ENCODE measurements around the gene ERAL1.
A peak's percentile ranks its signal among the peaks of the same experiment; 100 is the strongest.

The ERAL1 gene

GRCh38 chr17:28857905-28858800 is 3.3 kb downstream of the ERAL1 start:
- ATAC-seq (ENCODE audit: low read depth) (no peak), DNase-seq (ENCODE audit: low spot score) (no peak)
- peaks cover 43% of the 10 kb centered on the region for H3K36me3 ChIP-seq (ENCODE audit: low read depth)
- H3K27ac ChIP-seq (ENCODE audit: poor library complexity, severe bottlenecking): no peak overlapping the region
- H3K27me3 ChIP-seq (ENCODE audit: insufficient read depth, poor library complexity, severe bottlenecking): no peaks in the 10 kb centered on the region
- H3K9me3 ChIP-seq (ENCODE audit: severe bottlenecking): no peaks in the 10 kb centered on the region
- TF ChIP-seq CTCF (IDR thresholded peaks at IDR 0.05; ENCODE audit: poor library complexity, severe bottlenecking): no peak
- H3K4me3 ChIP-seq (ENCODE audit: severe bottlenecking): no peak overlapping the region
- H3K4me1 ChIP-seq (ENCODE audit: insufficient read depth, poor library complexity, severe bottlenecking): peaks cover 3% of the 10 kb centered on the region

DNA sequence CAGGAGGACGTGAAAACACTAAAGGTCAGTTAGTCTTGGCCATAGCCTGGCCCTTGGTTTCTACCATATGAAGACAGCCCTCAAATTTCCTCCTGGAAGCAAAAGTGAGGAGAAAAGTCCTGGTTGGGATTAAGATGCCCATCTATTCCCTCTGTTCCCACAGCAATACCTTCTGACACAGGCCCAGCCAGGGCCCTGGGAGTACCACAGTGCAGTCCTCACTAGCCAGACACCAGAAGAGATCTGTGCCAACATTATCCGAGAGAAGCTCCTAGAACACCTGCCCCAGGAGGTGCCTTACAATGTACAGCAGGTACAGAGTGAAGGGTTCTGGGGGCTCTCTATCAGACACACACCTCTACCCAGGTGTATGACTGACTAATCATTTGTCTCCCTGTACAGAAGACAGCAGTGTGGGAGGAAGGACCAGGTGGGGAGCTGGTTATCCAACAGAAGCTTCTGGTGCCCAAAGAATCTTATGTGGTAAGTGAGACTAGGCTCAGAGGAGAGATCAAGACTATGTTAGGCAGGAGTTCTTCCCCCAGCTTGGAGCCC is 4.1 kb downstream of the ERAL1 start:
- no peak for DNase-seq (ENCODE audit: low spot score)
- H3K4me3 ChIP-seq (ENCODE audit: severe bottlenecking): no peak overlapping the region
- no peaks in the 10 kb centered on the region for H3K27me3 ChIP-seq (ENCODE audit: insufficient read depth, poor library complexity, severe bottlenecking)
- peaks cover 3% of the 10 kb centered on the region for H3K4me1 ChIP-seq (ENCODE audit: insufficient read depth, poor library complexity, severe bottlenecking)
- H3K36me3 ChIP-seq (ENCODE audit: low read depth): peaks cover 43% of the 10 kb centered on the region
- no peak for ATAC-seq (ENCODE audit: low read depth)
- H3K9me3 ChIP-seq (ENCODE audit: severe bottlenecking): no peaks in the 10 kb centered on the region
- no peak overlapping the region for H3K27ac ChIP-seq (ENCODE audit: poor library complexity, severe bottlenecking)
- TF ChIP-seq CTCF (IDR thresholded peaks at IDR 0.05; ENCODE audit: poor library complexity, severe bottlenecking): no peak

GRCh38 chr17:28860363-28860808 is 5.6 kb downstream of the ERAL1 start:
- no peak for TF ChIP-seq CTCF (IDR thresholded peaks at IDR 0.05; ENCODE audit: poor library complexity, severe bottlenecking)
- ATAC-seq (ENCODE audit: low read depth) (0 out of 3 replicates have a peak, but pooled peaks have one; percentile 19), DNase-seq (ENCODE audit: low spot score) (no peak)
- Histone ChIP-seq H3K9me3 (ENCODE audit: severe bottlenecking) (no peaks in the 10 kb centered on the region), H3K27ac (ENCODE audit: poor library complexity, severe bottlenecking) (no peak overlapping the region), H3K36me3 (ENCODE audit: low read depth) (peaks cover 43% of the 10 kb centered on the region), H3K27me3 (ENCODE audit: insufficient read depth, poor library complexity, severe bottlenecking) (no peaks in the 10 kb centered on the region), H3K4me1 (ENCODE audit: insufficient read depth, poor library complexity, severe bottlenecking) (no peaks in the 10 kb centered on the region), H3K4me3 (ENCODE audit: severe bottlenecking) (no peak overlapping the region)

- Histone ChIP-seq H3K9me3 (ENCODE audit: severe bottlenecking) (no peaks in the 10 kb centered on the region), H3K27me3 (ENCODE audit: insufficient read depth, poor library complexity, severe bottlenecking) (no peaks in the 10 kb centered on the region), H3K4me1 (ENCODE audit: insufficient read depth, poor library complexity, severe bottlenecking) (no peaks in the 10 kb centered on the region), H3K27ac (ENCODE audit: poor library complexity, severe bottlenecking) (no peak overlapping the region), H3K4me3 (ENCODE audit: severe bottlenecking) (no peak overlapping the region), H3K36me3 (ENCODE audit: low read depth) (peaks cover 33% of the 10 kb centered on the region)
- ATAC-seq (ENCODE audit: low read depth) (no peak), DNase-seq (ENCODE audit: low spot score) (no peak)
- no peak for TF ChIP-seq CTCF (IDR thresholded peaks at IDR 0.05; ENCODE audit: poor library complexity, severe bottlenecking)
Observed at GRCh38 chr17:28861393-28862203, 6.8 kb downstream of the ERAL1 start.
